Stimulated activated CD4-positive, alpha-beta T cell treated with anti-CD3 and anti-CD28 coated beads, TNF-alpha, amount 100 ng/mL, for 48 hours (primary cell): Measurements from ENCODE around the gene NUP107.

Experiments used
- DNase-seq, 3 donors: peaks; one replicate each; pipeline ENCODE4 v3.0.0-alpha.2; 2020; ENCODE audit warnings: low read depth in 3 of 3

The NUP107 gene

GRCh38 chr12:68739891-68740290 is 53.1 kb downstream of the NUP107 start:
- no peak for DNase-seq

DNA sequence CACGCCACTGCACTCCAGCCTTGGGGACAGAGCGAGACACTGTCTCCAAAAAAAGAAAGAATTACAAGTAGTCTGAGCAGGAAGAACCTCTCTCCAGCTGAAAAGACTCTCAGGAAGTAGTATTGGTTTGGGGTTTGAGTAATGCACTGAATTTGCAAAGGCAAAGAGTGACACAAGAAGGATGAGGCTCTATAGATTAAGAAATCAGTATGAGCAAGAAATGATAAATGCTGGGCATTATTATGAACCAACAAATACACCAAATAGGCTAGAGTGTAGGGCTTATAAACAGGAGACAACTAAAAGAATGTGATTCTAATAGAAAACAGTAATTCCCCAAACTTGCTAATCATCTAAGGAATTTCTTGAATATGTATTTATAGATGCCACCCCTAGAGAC is 56.6 kb downstream of the NUP107 start:
- no peak for DNase-seq

GRCh38 chr12:68745376-68745903 is 58.7 kb downstream of the NUP107 start:
- DNase-seq: no peak

GRCh38 chr12:68745904-68746571 is 59.3 kb downstream of the NUP107 start, which contains the start of gene SLC35E3:
TSS of gene SLC35E3 (plus strand) at chr12:68746176. CDS start at chr12:68746378, 202 bp downstream.
- peak; percentile 83 to 92 (median 89) for DNase-seq

DNA sequence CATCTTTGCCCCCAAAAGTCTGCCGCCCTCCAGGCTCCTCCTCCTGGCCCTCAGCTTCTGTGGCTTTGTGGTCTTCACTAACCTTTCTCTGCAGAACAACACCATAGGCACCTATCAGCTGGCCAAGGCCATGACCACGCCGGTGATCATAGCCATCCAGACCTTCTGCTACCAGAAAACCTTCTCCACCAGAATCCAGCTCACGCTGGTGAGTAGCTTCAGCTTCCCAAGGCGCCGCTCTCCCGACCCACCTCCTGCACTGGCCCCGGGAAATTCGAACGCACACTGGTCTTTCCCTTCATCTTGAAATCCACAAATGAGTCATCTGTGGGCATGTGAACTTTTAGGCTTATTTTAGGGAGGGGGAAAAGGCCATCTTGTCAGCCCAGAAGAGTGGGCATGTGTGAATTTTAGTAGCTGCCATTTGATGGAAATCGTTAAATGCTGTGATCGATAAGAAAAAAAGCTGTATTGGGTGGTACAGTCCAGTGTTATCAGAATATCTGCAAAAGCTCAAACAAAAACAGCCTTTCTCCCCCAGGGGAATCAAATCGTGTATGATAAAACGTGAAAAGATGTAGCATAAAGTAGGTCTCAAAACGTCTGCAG is 59.9 kb downstream of the NUP107 start:
- peak in 1 of 3 donors; percentile 27 for DNase-seq

DNA sequence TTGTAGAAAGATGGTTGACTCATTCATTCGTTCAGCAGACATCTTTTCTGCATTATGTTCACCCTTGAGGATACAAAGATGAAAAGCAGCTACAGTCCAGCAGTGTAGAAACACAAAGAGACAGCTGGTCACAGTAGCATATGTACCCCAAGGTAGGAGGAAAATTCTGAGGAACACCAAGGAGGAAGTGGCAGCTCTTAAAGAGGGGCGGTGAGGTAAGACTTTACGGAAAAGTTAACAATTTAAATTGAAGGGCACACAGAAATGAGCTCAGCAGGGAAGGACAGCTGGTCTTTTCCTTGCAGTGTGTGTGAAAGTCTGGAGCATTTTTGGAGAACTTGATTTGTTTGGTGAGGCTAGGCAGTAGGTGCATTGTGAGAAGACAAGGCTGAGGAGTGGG is 62.7 kb downstream of the NUP107 start:
- no peak for DNase-seq

DNA sequence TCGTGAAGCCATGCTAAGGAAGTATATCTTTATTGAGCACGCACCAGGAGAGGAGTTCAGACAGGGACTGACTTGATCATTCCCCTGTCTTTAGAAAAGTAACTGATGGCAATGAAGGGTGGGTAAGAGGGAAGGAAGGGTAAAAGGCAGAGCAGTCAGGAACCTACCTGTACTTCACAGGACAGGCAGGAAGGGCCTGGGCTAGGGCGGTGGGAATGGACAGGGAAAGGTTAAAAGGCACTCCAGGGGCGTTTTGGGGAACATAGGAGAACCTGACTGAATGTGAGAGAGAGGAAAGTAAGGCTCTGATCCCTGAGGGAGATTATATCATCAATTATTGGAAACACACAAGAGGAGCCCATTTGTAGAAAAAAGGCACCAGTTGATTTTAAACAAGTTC is 63.1 kb downstream of the NUP107 start:
- no peak for DNase-seq

DNA sequence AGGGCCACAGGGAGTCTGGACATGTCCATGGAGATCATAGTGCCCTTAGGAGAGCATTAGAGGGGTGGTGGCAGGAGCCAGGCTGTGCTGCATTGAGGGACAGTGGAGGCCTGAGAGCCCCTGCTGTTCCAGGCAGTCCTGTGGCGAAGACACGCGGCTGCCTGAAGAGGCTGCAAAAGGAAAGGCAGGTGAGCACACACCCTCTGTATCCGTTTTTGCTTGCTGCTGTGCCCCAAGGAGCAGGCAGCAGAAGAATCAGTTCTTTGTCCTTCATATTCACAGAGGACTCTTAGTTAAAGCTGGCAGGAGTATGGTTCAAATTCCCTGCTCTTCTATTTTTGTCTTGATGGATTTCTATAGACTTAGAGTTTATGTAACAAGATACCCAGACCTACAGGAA is 63.7 kb downstream of the NUP107 start:
- no peak for DNase-seq

DNA sequence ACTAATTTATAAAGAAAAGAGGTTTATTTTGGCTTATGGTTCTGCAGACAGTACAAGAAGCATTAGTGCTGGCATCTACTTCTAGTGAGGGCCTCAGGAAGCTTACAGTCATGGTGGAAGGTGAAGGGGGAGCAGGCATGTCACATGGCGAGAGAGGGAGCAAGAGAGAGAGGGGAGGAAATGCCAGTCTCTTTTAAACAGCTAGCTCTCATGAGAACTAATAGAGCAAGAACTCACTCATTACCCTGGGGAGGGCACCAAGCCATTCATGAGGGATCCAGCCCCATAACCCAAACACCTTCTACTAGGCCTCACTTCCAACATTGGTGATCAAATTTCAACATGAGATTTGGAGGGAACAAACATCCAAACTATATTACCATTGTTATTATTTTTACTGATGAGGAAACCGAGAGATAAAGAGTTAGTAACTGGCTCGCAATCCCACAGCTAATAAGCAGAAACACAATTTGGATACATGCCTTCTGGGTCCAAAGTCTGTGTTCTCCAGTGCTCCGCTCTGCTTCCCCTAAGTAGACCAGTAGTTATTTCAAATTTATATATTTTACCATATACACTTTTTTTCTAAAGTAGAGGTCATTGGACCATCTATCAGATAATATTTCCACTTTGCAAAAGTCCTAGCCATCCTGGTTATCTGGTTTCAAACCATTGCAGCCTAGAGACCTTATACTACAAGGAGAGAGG is 68.9 kb downstream of the NUP107 start:
- DNase-seq: no peak

DNA sequence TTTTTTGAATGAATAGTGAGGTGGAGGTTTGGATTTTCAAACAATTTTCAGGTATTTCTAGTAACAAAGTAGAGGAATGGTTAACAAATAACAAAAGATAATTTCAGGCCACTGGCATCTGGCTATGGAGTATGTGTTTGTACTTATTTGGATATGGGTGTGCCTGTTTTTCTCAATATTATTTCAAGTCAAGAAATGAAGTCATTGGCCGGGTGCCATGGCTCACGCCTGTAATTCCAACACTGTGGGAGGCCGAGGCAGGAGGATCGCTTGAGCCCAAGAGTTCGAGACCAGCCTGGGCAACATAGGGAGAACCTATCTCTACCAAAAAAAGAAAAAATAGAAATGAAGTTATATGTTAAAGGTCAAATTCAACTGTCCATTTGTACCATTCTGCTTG is 73.1 kb downstream of the NUP107 start:
- no peak for DNase-seq

DNA sequence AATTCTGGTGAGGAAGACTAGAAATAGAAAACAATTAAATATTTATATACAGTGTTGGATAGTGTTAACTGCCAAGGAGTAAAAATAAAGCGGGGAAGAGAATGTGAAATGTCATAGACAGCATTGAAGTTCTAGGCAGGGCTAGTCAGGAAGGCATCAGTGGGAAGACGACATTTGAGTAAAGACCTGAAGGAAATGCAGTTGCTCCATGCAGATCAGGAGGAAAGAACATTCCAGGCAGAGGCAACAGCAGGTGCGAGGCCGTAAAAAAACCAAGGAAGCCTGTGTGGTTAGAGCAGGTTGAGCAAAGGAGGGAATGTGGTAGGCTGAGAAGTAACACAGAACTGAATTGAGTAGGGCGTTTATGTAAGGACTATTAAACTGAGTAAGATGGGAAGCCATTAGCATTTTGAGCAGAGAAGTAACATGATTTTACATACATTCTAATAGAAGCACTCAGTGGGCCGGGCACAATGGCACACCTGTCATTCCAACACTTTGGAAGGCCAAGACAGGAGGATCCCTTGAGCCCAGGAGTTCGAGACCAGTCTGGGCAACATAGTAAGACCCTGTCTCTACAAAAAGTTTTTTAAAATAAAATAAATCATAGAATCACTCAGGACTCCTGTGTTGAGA is 74.1 kb downstream of the NUP107 start:
- DNase-seq: no peak

- DNase-seq: no peak
Observed at GRCh38 chr12:68761442-68761812, 74.6 kb downstream of the NUP107 start.

DNA sequence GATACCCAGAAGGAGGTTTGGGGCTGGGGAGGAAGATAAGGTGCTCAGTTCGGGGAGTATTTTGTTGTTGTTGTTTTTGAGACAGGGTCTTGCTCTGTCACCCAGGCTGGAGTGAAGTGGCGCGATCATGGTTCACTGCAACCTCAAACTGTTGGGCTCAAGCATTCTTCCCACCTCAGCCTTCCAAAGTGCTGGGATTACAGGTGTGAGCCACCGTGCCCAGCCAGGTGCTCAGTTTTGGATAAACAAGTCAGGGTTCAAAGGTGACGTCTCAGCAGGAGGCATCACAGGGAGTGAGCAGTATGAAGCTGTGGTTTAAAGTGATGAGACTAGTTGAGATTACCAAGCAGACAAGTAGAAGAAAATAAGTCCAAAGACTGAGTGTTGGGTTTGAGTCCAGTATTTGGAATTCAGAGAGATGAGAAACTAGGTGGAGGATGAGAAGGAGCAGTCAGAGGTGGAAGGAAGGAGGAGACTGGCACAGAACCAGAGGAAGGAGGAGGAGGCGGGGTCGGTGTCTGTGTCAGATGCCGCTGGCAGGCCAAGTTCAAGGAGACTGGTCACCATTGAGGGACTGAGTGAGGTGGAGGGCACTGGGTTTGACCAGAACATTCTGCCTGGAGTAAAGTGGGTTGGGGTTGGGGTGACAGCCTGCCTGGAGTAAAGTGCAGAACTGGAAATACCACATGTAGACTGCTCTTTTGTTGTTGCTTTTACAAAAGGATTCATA is 75.3 kb downstream of the NUP107 start:
- DNase-seq: no peak

DNA sequence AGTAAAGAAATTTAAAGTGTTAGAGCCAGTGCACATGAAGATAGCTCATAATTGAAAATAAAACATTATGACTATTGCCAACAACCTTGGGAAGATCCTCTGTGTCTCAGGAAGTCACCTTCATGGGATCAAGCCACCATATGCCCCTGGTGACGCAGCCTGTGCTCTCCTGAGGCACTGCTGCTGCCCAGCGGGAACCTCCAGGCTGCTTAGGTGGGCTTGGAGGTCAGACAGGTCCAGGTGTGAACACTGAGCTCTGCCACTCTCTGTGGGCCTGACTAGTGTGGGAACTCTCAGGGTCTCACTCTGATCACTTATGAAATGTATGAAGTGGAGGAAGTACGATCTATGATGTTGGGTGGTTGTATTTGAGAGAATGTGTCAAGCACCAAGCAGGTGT is 75.9 kb downstream of the NUP107 start:
- no peak for DNase-seq

GRCh38 chr12:68765696-68766095 is 78.9 kb downstream of the NUP107 start:
- DNase-seq: no peak

GRCh38 chr12:68766646-68767045 is 79.9 kb downstream of the NUP107 start:
- DNase-seq: no peak

DNA sequence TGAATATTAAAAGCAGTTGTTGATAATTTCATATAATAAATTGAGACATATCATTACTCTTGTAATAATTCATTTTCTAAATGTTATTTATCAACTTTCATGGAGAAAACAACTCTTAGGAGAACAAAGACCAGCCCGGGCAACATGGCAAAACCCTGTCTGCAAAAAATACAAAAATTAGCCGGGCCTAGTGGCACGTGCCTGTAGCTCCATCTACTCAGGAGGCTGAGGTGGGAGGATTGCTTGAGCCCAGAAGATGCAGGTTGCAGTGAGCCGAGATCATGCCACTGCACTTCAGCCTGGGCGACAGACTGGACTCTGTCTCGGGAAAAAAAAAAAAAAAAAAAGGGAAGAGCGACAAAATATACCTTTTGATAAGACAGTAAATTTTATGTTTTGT is 80.4 kb downstream of the NUP107 start:
- no peak for DNase-seq

DNA sequence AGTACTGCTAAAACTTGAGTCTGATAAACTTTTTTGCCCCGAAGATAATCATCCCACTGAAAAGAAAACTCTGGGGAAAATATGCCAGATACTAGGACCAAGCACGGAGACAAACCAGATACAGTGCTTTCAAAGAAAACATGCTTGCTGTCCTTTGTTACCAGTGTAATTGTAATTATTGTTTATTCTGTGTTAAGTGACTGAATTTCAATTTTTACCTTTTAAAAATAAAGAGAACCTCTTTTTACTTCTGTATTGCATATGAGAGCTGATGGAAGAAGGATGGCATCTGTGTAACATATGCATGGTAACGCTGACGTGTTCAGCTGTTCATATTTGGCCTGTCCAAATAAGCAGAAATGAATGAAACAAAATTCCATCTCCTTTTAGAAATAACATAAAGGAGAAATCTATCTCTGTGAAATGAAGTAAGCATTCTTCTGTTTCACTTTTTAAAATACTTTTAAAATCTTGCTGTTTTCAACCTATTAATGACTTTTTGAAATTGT is 81.7 kb downstream of the NUP107 start:
- no peak for DNase-seq

DNA sequence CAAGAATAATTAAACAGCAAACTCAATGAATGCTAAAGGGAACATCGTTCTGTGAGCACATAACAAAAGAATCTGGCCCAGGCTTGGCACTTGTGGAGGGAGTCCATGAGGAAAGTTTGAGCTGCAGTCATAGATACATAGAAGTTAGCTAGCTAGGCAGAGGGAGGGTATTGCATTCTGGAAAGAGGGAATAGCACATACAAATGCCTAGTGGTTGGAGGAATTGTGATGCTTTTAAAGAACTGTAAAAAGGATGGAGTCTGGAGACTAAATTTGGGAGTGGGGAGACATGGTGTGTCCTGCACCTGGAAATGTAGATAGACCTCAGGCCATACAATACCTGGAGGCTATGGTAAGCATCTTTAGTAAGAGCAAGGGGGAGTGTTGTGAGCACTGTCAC is 83.2 kb downstream of the NUP107 start:
- DNase-seq: no peak

DNA sequence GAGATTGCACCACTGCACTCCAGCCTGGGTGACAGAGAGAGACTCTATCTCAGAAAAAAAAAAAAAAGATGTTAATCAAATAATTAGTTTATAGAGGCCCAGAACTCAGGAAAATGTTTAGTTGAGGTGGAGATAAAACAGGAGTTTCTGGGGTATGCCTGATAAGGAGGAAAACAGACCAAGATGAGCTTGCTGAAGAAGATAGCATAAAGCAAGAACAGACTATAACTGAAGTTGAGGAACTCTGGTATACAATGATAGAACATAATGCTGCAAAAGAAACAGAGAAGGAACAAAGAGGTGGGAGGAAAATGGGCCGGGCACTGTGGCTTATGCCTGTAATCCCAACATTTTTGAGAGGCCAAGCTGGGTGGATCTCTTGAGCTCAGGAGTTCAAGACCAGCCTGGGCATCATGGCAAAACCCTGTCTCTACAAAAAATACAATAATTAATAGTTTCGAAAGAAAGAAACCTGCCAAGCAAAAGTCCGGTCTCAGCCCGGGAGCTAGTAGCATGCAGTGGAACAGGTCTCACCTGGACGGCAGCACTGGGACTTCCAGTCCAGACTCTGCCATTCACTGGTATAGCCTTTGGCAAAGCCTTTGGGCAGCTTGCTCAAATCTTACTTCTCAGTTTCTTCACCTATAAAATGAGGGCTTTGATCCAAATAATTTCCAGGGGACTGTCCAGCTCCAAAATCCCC is 84.6 kb downstream of the NUP107 start:
- no peak for DNase-seq

DNA sequence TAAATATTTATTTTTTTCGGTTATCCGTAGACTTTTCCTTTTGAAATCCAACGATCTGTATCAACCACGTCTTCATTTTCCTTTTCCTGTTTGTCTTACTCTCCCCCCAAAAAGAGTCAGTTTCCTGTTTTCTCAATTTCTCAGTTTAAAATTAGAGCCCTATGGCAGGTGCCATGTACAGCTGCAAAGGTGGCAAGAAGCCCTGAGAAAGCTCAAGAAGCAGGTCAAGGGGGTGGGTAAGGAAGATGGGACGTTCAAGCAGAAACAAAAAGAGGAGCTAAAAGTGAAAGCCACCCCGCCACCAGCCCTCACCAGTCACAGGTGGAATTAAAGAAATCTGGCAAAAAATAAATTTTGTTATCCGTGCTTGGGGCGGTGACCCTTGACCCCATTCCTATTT is 85.9 kb downstream of the NUP107 start:
- no peak for DNase-seq
